BLaER1 treated with 17β-estradiol and CSF1 and Interleukin-3, amounts not matched to agents 10 nM and 100 nM (cell line): ENCODE data around the gene SACM1L.
"Not testable (repeated sequence)": the region's sequence is repeated elsewhere in the genome, so short reads cannot be mapped to it uniquely, and the experiment has no call there.

ENCODE experiments used
- H3K27ac ChIP-seq, 11 experiments: shearing (Covaris generic); formaldehyde crosslinking; 2 replicates each; pipeline ENCODE4 v1.8.1; 2022
- H3K27me3 ChIP-seq, 11 experiments: shearing (Covaris generic); formaldehyde crosslinking; 2 replicates each; pipeline ENCODE4 v1.8.1; 2022
- H3K36me3 ChIP-seq, 11 experiments: shearing (Covaris generic); formaldehyde crosslinking; 2 replicates each; pipeline ENCODE4 v1.8.1; 2022
- H3K4me1 ChIP-seq, 10 experiments: shearing (Covaris generic); formaldehyde crosslinking; 2 replicates each; pipeline ENCODE4 v1.8.1; 2022
- H3K4me2 ChIP-seq, 11 experiments: shearing (Covaris generic); formaldehyde crosslinking; 2 replicates each; pipeline ENCODE4 v1.8.1; 2022
- H3K4me3 ChIP-seq, 10 experiments: shearing (Covaris generic); formaldehyde crosslinking; 2 replicates each; pipeline ENCODE4 v1.8.1; 2022
- H3K9ac ChIP-seq, 11 experiments: shearing (Covaris generic); formaldehyde crosslinking; 2 replicates each; pipeline ENCODE4 v1.8.1; 2022
- H3K9me3 ChIP-seq, 11 experiments: shearing (Covaris generic); formaldehyde crosslinking; replicated peaks in 1 of 11; 2 replicates each; pipeline ENCODE4 v1.8.1; 2022
- H4K20me1 ChIP-seq, 11 experiments: shearing (Covaris generic); formaldehyde crosslinking; 2 replicates each; pipeline ENCODE4 v1.8.1; 2022
- Cebpa-rat ChIP-seq, 11 experiments: shearing (Covaris generic); IDR thresholded peaks; 2 replicates each; pipeline ENCODE4 v1.8.1; 2022

SACM1L gene

GRCh38 chr3:45682786-45683185, 6.4 kb upstream of the SACM1L start:
- Histone ChIP-seq H3K4me1 (peaks cover 2 to 28% (median 23%) of the 10 kb centered on the region in 10 experiments; a peak in 19 of 20 replicates), H3K27me3 (no peaks in the 10 kb centered on the region), H3K36me3 (peaks cover 28 to 57% (median 47%) of the 10 kb centered on the region in 11 experiments), H3K9ac (no peak overlapping the region), H3K9me3 (peaks cover 0 to 14% (median 5%) of the 10 kb centered on the region in 11 experiments; a peak in 4 of 22 replicates), H3K27ac (no peak overlapping the region), H4K20me1 (peaks cover 0 to 19% (median 0%) of the 10 kb centered on the region in 11 experiments; a peak in 2 of 22 replicates), H3K4me3 (no peak overlapping the region), H3K4me2 (no peak overlapping the region)
- TF ChIP-seq Cebpa-rat (IDR thresholded peaks at IDR 0.05), result no peak

- H3K4me2 ChIP-seq, result no peak overlapping the region
- no peak overlapping the region for H3K4me3 ChIP-seq
- H3K9ac ChIP-seq, result no peak overlapping the region
- peaks cover 0 to 19% (median 0%) of the 10 kb centered on the region in 11 experiments; a peak in 2 of 22 replicates for H4K20me1 ChIP-seq
- peaks cover 19 to 48% (median 38%) of the 10 kb centered on the region in 11 experiments for H3K36me3 ChIP-seq
- H3K27ac ChIP-seq, result no peak overlapping the region
- H3K4me1 ChIP-seq, result peaks cover 0 to 29% (median 21%) of the 10 kb centered on the region in 10 experiments; a peak in 17 of 20 replicates
- H3K9me3 ChIP-seq, result peaks cover 0 to 14% (median 5%) of the 10 kb centered on the region in 11 experiments; a peak in 4 of 22 replicates
- no peak for TF ChIP-seq Cebpa-rat (IDR thresholded peaks at IDR 0.05)
- no peaks in the 10 kb centered on the region for H3K27me3 ChIP-seq
These were observed 5.5 kb upstream of the SACM1L start for GRCh38 chr3:45683417-45684326.

GRCh38 chr3:45684327-45684892, 4.8 kb upstream of the SACM1L start:
- H3K9ac ChIP-seq, result no peak overlapping the region

GRCh38 chr3:45685722-45686121, 3.5 kb upstream of the SACM1L start:
- Histone ChIP-seq H4K20me1 (peaks cover 0 to 16% (median 11%) of the 10 kb centered on the region in 11 experiments; a peak in 11 of 22 replicates), H3K9me3 (peaks cover 0 to 14% (median 5%) of the 10 kb centered on the region in 11 experiments; a peak in 4 of 22 replicates), H3K4me1 (peaks cover 6 to 18% (median 11%) of the 10 kb centered on the region in 10 experiments), H3K36me3 (peaks cover 12 to 28% (median 19%) of the 10 kb centered on the region in 11 experiments)
- not testable (repeated sequence) for H3K9ac ChIP-seq, H3K4me2 ChIP-seq, H3K4me3 ChIP-seq, H3K27ac ChIP-seq, H3K27me3 ChIP-seq

More at GRCh38 chr3:45684327-45684892, 4.8 kb upstream of the SACM1L start:
- H3K9me3 ChIP-seq, result peaks cover 0 to 14% (median 5%) of the 10 kb centered on the region in 11 experiments; a peak in 4 of 22 replicates
- no peaks in the 10 kb centered on the region for H3K27me3 ChIP-seq
- H3K4me1 ChIP-seq, result peaks cover 0 to 22% (median 16%) of the 10 kb centered on the region in 10 experiments; a peak in 17 of 20 replicates
- no peak overlapping the region for H3K4me2 ChIP-seq
- H4K20me1 ChIP-seq, result peaks cover 0 to 18% (median 0%) of the 10 kb centered on the region in 11 experiments; a peak in 6 of 22 replicates
- H3K4me3 ChIP-seq, result no peak overlapping the region
- H3K27ac ChIP-seq, result no peak overlapping the region
- no peak for TF ChIP-seq Cebpa-rat (IDR thresholded peaks at IDR 0.05)
- peaks cover 16 to 41% (median 31%) of the 10 kb centered on the region in 11 experiments for H3K36me3 ChIP-seq

- Histone ChIP-seq H3K4me3 (no peak overlapping the region), H3K27me3 (no peaks in the 10 kb centered on the region), H3K36me3 (peaks cover 6 to 23% (median 15%) of the 10 kb centered on the region in 11 experiments), H3K27ac (no peak overlapping the region), H3K4me2 (no peak overlapping the region), H3K9ac (no peak overlapping the region), H3K9me3 (peaks cover 0 to 14% (median 5%) of the 10 kb centered on the region in 11 experiments; a peak in 4 of 22 replicates), H4K20me1 (peaks cover 4 to 27% (median 22%) of the 10 kb centered on the region in 11 experiments; a peak in 14 of 22 replicates), H3K4me1 (peaks cover 18 to 29% (median 22%) of the 10 kb centered on the region in 10 experiments)
- no peak for TF ChIP-seq Cebpa-rat (IDR thresholded peaks at IDR 0.05)
These were observed 2.3 kb upstream of the SACM1L start for GRCh38 chr3:45686850-45687249.

GRCh38 chr3:45687828-45688193, 1.4 kb upstream of the SACM1L start:
- H3K4me3 ChIP-seq, result peak overlapping the region; percentile 52 to 98 (median 86)
- peaks cover 27 to 39% (median 31%) of the 10 kb centered on the region in 10 experiments for H3K4me1 ChIP-seq
- peaks cover 14 to 37% (median 30%) of the 10 kb centered on the region in 11 experiments; a peak in 18 of 22 replicates for H4K20me1 ChIP-seq
- H3K4me2 ChIP-seq, result peak overlapping the region; percentile 68 to 99 (median 95); a peak in 21 of 22 replicates
- no peak for TF ChIP-seq Cebpa-rat (IDR thresholded peaks at IDR 0.05)
- H3K27me3 ChIP-seq, result no peaks in the 10 kb centered on the region
- peak overlapping the region in 7 of 11 experiments; percentile 50 to 94 (median 75); a peak in 10 of 22 replicates for H3K27ac ChIP-seq
- H3K36me3 ChIP-seq, result peaks cover 7 to 23% (median 15%) of the 10 kb centered on the region in 11 experiments; a peak in 21 of 22 replicates
- peaks cover 0 to 4% (median under 1%) of the 10 kb centered on the region in 11 experiments; a peak in 4 of 22 replicates for H3K9me3 ChIP-seq
- peak overlapping the region; percentile 69 to 96 (median 80); a peak in 20 of 22 replicates for H3K9ac ChIP-seq

GRCh38 chr3:45688194-45688881, 858 bp upstream of the SACM1L start:
- no peaks in the 10 kb centered on the region for H3K27me3 ChIP-seq
- peak overlapping the region; percentile 69 to 96 (median 80) for H3K9ac ChIP-seq
- no peaks in the 10 kb centered on the region for H3K9me3 ChIP-seq
- TF ChIP-seq Cebpa-rat (IDR thresholded peaks at IDR 0.05), result 0 out of 22 replicates have a peak, but pooled peaks of 1 of the 11 experiments have one; percentile 3
- peak overlapping the region; percentile 52 to 98 (median 86) for H3K4me3 ChIP-seq
- peaks cover 19 to 42% (median 35%) of the 10 kb centered on the region in 11 experiments; a peak in 18 of 22 replicates for H4K20me1 ChIP-seq
- peaks cover 11 to 23% (median 19%) of the 10 kb centered on the region in 11 experiments; a peak in 19 of 22 replicates for H3K36me3 ChIP-seq
- H3K27ac ChIP-seq, result peak overlapping the region in 10 of 11 experiments; percentile 37 to 94 (median 68); a peak in 20 of 22 replicates
- H3K4me1 ChIP-seq, result peaks cover 32 to 44% (median 36%) of the 10 kb centered on the region in 10 experiments
- H3K4me2 ChIP-seq, result peak overlapping the region; percentile 68 to 99 (median 95)

- Histone ChIP-seq H3K4me1 (peaks cover 46 to 58% (median 51%) of the 10 kb centered on the region in 10 experiments), H4K20me1 (peaks cover 33 to 54% (median 49%) of the 10 kb centered on the region in 11 experiments; a peak in 20 of 22 replicates)
These were observed 570 bp downstream of the SACM1L start for GRCh38 chr3:45689787-45690145.

More at GRCh38 chr3:45689787-45690145, 570 bp downstream of the SACM1L start:
- Histone ChIP-seq H3K4me2 (peak overlapping the region; percentile 77 to 96 (median 88)), H3K9me3 (no peaks in the 10 kb centered on the region), H3K36me3 (peaks cover 13 to 27% (median 24%) of the 10 kb centered on the region in 11 experiments; a peak in 19 of 22 replicates), H3K9ac (peak overlapping the region; percentile 87 to 96 (median 93)), H3K4me3 (peak overlapping the region; percentile 67 to 98 (median 86)), H3K27me3 (no peaks in the 10 kb centered on the region), H3K27ac (peak overlapping the region; percentile 73 to 94 (median 89))
- no peak for TF ChIP-seq Cebpa-rat (IDR thresholded peaks at IDR 0.05)
